Endothelial cell of umbilical vein (primary cell): Measurements from ENCODE around the gene FMO1. TPM values are rescaled to one million over a fixed set of nuclear protein-coding genes. Genes with fewer than 3 reads are reported as not detected.

Experiments used
- BruUV-seq: library from RNA; stranded (reverse); fragments of 400-500 nt; replicated peaks from 2 replicates; lab custom pipeline; 2021; lab: Mats Ljungman, UMichigan
- CTCF ChIA-PET: fragments of 300-600, 350-600 bp; sonication (Branson Sonifier 250); formaldehyde crosslinking; loops from one replicate; lab custom pipeline; 2021; ENCODE audit warnings: antibody characterized with exemption, inconsistent platforms; lab: Charles Lee
- POLR2A ChIA-PET: fragments of 300-600, 350-600 bp; sonication (Branson Sonifier 250); formaldehyde crosslinking; loops from one replicate; lab custom pipeline; 2021; ENCODE audit warnings: antibody characterized with exemption, inconsistent platforms; lab: Charles Lee
- DNase-seq: peaks from one replicate; pipeline ENCODE4 v3.0.0-alpha.2; 2011; ENCODE audit warnings: low read depth, low spot score
- FAIRE-seq: peaks from 2 replicates; lab custom pipeline; 2011; peaks lifted over from hg19 to GRCh38; lab: Jason Lieb, UNC
- H2AFZ ChIP-seq: 2 replicates; pipeline ENCODE4 v1.6.0; 2012; ENCODE audit warnings: low read depth, low read length, control low read depth, inconsistent platforms
- H3K27ac ChIP-seq: 2 replicates; pipeline ENCODE4 v1.5.1; 2011; ENCODE audit warnings: low read depth, mild to moderate bottlenecking, control low read depth, low read length, moderate library complexity; ENCODE audit not compliant: insufficient read depth
- H3K27me3 ChIP-seq, 2 experiments: 2 replicates each; pipeline versions ENCODE4 v1.6.0 to v1.6.1; 2011; ENCODE audit warnings: low read length in 2 of 2, mixed read lengths in 1 of 2; ENCODE audit not compliant: control insufficient read depth in 2 of 2, insufficient read depth in 2 of 2
- H3K36me3 ChIP-seq, 2 experiments: 2 replicates in 1 of 2; 3 replicates in 1 of 2; pipeline ENCODE4 v1.5.1; 2011; ENCODE audit warnings: low read length in 2 of 2, mild to moderate bottlenecking in 1 of 2, moderate library complexity in 1 of 2; ENCODE audit not compliant: control insufficient read depth in 2 of 2, insufficient read depth in 2 of 2; ENCODE audit errors: extremely low read depth in 1 of 2
- H3K4me1 ChIP-seq: 3 replicates; pipeline ENCODE4 v1.5.1; 2011; ENCODE audit warnings: mild to moderate bottlenecking, low read length; ENCODE audit not compliant: control insufficient read depth, insufficient read depth; ENCODE audit errors: extremely low read depth
- H3K4me2 ChIP-seq: 2 replicates; pipeline ENCODE4 v1.6.1; 2011; ENCODE audit warnings: low read length, control low read depth, mixed read lengths; ENCODE audit not compliant: insufficient read depth
- H3K4me3 ChIP-seq, 3 experiments: fragments of 200-600 bp in 1 of 3; sonication (generic), shearing (Covaris generic) in 1 of 3; replicated peaks in 1 of 3; 2 replicates each; pipeline ENCODE4 v1.5.1; 2011 to 2016; ENCODE audit warnings: control low read depth in 3 of 3, low read length in 3 of 3, mild to moderate bottlenecking in 2 of 3, inconsistent platforms in 1 of 3, low read depth in 1 of 3, moderate library complexity in 1 of 3; ENCODE audit not compliant: insufficient read depth in 1 of 3
- H3K79me2 ChIP-seq: 2 replicates; pipeline ENCODE4 v1.6.0; 2012; ENCODE audit warnings: low read length, inconsistent platforms; ENCODE audit not compliant: control insufficient read depth, insufficient read depth
- H3K9ac ChIP-seq: replicated peaks from 2 replicates; pipeline ENCODE3; 2011; ENCODE audit warnings: low read length, control low read depth; ENCODE audit not compliant: insufficient read depth; ENCODE audit errors: extremely low read depth
- H3K9me1 ChIP-seq: replicated peaks from 3 replicates; pipeline ENCODE4 v1.6.0; 2011; ENCODE audit warnings: mild to moderate bottlenecking, low read length; ENCODE audit not compliant: control insufficient read depth, insufficient read depth; ENCODE audit errors: extremely low read depth
- H3K9me3 ChIP-seq: replicated peaks from 2 replicates; pipeline ENCODE4 v1.5.1; 2012; ENCODE audit warnings: low read length, inconsistent platforms; ENCODE audit not compliant: control insufficient read depth, insufficient read depth
- H4K20me1 ChIP-seq: replicated peaks from 2 replicates; pipeline ENCODE3; 2011; ENCODE audit warnings: mild to moderate bottlenecking, low read length; ENCODE audit not compliant: control insufficient read depth, insufficient read depth; ENCODE audit errors: extremely low read depth
- EZH2 ChIP-seq: IDR thresholded peaks from 2 replicates; pipeline ENCODE4 v1.6.1; 2012; ENCODE audit warnings: borderline replicate concordance, low read depth, mild to moderate bottlenecking, moderate library complexity, low read length, inconsistent platforms; ENCODE audit not compliant: severe bottlenecking
- FOS ChIP-seq: IDR thresholded peaks from 2 replicates; pipeline ENCODE4 v1.6.1; 2011; ENCODE audit warnings: mild to moderate bottlenecking, low read length, moderate library complexity, borderline replicate concordance; ENCODE audit not compliant: insufficient read depth
- GATA2 ChIP-seq: IDR thresholded peaks from 2 replicates; pipeline ENCODE4 v1.7.0; 2011; ENCODE audit warnings: low read depth, mild to moderate bottlenecking, moderate library complexity, mixed read lengths, low read length; ENCODE audit not compliant: insufficient read length, insufficient read depth
- JUN ChIP-seq: IDR thresholded peaks from 2 replicates; pipeline ENCODE4 v1.6.1; 2011; ENCODE audit warnings: borderline replicate concordance, low read depth; ENCODE audit not compliant: insufficient read length, insufficient read depth
- MYC ChIP-seq: IDR thresholded peaks from one replicate; pipeline ENCODE4 v1.6.1; 2011; ENCODE audit warnings: mild to moderate bottlenecking, low read depth, low read length
- POLR2A ChIP-seq: IDR thresholded peaks from 2 replicates; pipeline ENCODE4 v1.6.1; 2012; ENCODE audit warnings: low read depth, mild to moderate bottlenecking, control low read depth, low read length
- POLR2AphosphoS5 ChIP-seq: IDR thresholded peaks from 2 replicates; pipeline ENCODE4 v1.6.1; 2012; ENCODE audit warnings: low read depth, mild to moderate bottlenecking, control low read depth, low read length, moderate library complexity; ENCODE audit not compliant: insufficient read depth
- dilution Hi-C: fragments of 300-500 bp; cut with MboI; formaldehyde crosslinking; loops from one replicate; pipeline ENCODE4 v1.15.0; 2019; ENCODE audit warnings: low sequenced_read_pairs; ENCODE audit not compliant: extremely low pct_ligation_motif_present
- intact Hi-C: fragments of 100-400 bp; cut with micrococcal nuclease; formaldehyde crosslinking; loops from one replicate; pipeline ENCODE4 v1.10.0; 2022
- polyA plus RNA-seq, 4 experiments: library from polyadenylated mRNA; depleted of rRNA in 3 of 4; stranded (reverse) in 3 of 4; unstranded in 1 of 4; fragments of >200 nt; gene quantifications; 2 replicates each; pipeline versions ENCODE4 v1.2.1 to v1.2.3, GENCODE V29; 2011 to 2012; ENCODE audit warnings: missing spikeins in 1 of 4
- total RNA-seq: library from RNA; stranded (reverse); gene quantifications from 2 replicates; pipeline ENCODE4 v1.2.3, GENCODE V29; 2021
- TF ChIP-seq, protein P1 (sequence below), 2 donors: IDR thresholded peaks; 1 replicate in 1 of 2; 2 replicates in 1 of 2; pipeline ENCODE4 v1.5.1; 2011; ENCODE audit warnings: low read length in 2 of 2, mild to moderate bottlenecking in 2 of 2, moderate library complexity in 2 of 2, control low read depth in 1 of 2, inconsistent platforms in 1 of 2, low read depth in 1 of 2; ENCODE audit not compliant: insufficient read depth in 1 of 2; ENCODE audit errors: extremely low read depth in 1 of 2

Gene FMO1
- total and polyA plus RNA-seq, 2 donors (not counting 3 experiments of a cell fraction or from before 2014, with no cell fraction given): not detected

DNA sequence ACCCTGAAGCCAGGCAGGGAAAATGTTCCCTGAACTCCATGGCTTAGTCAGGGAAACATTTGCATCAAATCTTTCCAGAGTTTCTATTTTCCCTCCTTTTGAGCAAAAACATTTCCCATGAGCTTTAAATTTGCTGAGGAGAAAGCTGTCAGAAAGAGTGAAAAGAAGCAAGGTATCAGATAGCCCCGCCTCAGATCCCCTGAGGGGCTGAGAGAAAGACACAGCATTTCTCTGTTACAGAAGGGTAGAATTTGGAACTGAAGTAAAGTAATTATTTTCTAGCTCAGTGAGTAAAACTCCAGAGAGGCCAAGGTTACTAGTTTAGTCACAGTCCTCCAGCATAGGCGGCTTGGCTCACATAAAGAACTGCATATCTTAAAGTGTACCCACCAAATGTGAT lies 10.6 kb downstream of the FMO1 start:
- dilution Hi-C loops: no loop called here
- POLR2A ChIA-PET: no interaction called here
- H4K20me1 ChIP-seq: no peaks in the 10 kb centered on the region
- H3K4me3 ChIP-seq: no peak overlapping the region
- no peak overlapping the region for H3K4me2 ChIP-seq
- H3K36me3 ChIP-seq: no peaks in the 10 kb centered on the region
- H3K27me3 ChIP-seq: no peaks in the 10 kb centered on the region
- intact Hi-C loops: no loop called here
- FAIRE-seq (no peak), DNase-seq (no peak)
- no peak overlapping the region for H2AFZ ChIP-seq
- TF ChIP-seq FOS (no peak), EZH2 (no peak), JUN (no peak), POLR2AphosphoS5 (no peak), POLR2A (no peak), MYC (no peak), GATA2 (no peak)
- TF ChIP-seq, protein P1, sequence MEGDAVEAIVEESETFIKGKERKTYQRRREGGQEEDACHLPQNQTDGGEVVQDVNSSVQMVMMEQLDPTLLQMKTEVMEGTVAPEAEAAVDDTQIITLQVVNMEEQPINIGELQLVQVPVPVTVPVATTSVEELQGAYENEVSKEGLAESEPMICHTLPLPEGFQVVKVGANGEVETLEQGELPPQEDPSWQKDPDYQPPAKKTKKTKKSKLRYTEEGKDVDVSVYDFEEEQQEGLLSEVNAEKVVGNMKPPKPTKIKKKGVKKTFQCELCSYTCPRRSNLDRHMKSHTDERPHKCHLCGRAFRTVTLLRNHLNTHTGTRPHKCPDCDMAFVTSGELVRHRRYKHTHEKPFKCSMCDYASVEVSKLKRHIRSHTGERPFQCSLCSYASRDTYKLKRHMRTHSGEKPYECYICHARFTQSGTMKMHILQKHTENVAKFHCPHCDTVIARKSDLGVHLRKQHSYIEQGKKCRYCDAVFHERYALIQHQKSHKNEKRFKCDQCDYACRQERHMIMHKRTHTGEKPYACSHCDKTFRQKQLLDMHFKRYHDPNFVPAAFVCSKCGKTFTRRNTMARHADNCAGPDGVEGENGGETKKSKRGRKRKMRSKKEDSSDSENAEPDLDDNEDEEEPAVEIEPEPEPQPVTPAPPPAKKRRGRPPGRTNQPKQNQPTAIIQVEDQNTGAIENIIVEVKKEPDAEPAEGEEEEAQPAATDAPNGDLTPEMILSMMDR (IDR thresholded peaks at IDR 0.05; ENCODE audit: extremely low read depth in 1 of 2, insufficient read depth in 1 of 2, low read depth in 1 of 2, low read length in 2 of 2): no peak
- H3K9me1 ChIP-seq: no peaks in the 10 kb centered on the region
- no peaks in the 10 kb centered on the region for H3K4me1 ChIP-seq
- no peaks in the 10 kb centered on the region for H3K9me3 ChIP-seq
- H3K9ac ChIP-seq: no peak overlapping the region
- H3K79me2 ChIP-seq: no peaks in the 10 kb centered on the region
- CTCF ChIA-PET: interaction anchor here (1.0 to 2.9 kb wide), 4 partner anchors 11 to 33 kb away, joined by 3 to 19 read pairs (median 4); no protein-coding TSS in a partner anchor
- BruUV-seq: no TSS peak
- H3K27ac ChIP-seq: no peak overlapping the region
